PFSK-1 (cell line): Measurements from ENCODE around the gene FOXA2.

Experiments
- POLR2AphosphoS5 ChIP-seq: IDR thresholded peaks from 2 replicates; pipeline ENCODE4 v1.6.1; 2012; ENCODE audit warnings: low read depth, mild to moderate bottlenecking, control low read depth, low read length, moderate library complexity
- TAF1 ChIP-seq: IDR thresholded peaks from 2 replicates; pipeline ENCODE4 v1.6.1; 2012; ENCODE audit warnings: low read length, control low read depth, borderline replicate concordance; ENCODE audit not compliant: insufficient read depth
- TF ChIP-seq, protein P1 (sequence below), 2 experiments: IDR thresholded peaks; 2 replicates each; pipeline versions ENCODE4 v1.6.1 to v1.8.0; 2011 to 2012; ENCODE audit warnings: low read depth in 2 of 2, low read length in 2 of 2, control low read depth in 1 of 2, inconsistent platforms in 1 of 2, mild to moderate bottlenecking in 1 of 2, moderate library complexity in 1 of 2; ENCODE audit not compliant: insufficient read depth in 1 of 2

DNA sequence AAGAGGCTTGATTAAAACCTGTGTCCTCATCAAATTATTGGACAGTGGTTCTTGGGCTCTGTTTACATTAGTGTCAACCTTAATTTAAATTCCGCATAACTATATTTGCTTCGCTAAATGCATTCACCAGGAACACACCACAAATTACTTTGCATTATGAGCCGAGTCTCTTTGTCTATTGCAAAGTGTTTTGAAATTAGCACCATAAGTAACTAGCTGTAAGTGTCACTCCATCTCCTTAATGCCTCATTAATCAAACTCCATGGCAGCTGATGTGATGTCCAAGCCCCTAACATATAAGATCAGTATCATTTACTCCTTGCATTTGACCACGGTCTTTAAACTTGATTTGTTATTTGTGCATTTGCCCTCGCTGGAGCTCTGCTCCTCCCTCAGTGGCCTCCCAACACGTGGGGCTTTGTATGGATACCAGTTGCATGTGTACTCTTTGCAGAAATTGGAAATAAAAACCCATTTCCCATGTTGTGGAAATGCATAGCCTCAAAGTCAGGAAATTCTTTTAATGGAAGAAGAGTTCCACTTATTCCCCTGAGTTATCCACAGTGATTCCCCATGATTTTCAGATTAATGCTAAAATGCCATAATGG lies 24.6 kb downstream of the FOXA2 start:
- no peak for TF ChIP-seq POLR2AphosphoS5
- TF ChIP-seq, protein P1, sequence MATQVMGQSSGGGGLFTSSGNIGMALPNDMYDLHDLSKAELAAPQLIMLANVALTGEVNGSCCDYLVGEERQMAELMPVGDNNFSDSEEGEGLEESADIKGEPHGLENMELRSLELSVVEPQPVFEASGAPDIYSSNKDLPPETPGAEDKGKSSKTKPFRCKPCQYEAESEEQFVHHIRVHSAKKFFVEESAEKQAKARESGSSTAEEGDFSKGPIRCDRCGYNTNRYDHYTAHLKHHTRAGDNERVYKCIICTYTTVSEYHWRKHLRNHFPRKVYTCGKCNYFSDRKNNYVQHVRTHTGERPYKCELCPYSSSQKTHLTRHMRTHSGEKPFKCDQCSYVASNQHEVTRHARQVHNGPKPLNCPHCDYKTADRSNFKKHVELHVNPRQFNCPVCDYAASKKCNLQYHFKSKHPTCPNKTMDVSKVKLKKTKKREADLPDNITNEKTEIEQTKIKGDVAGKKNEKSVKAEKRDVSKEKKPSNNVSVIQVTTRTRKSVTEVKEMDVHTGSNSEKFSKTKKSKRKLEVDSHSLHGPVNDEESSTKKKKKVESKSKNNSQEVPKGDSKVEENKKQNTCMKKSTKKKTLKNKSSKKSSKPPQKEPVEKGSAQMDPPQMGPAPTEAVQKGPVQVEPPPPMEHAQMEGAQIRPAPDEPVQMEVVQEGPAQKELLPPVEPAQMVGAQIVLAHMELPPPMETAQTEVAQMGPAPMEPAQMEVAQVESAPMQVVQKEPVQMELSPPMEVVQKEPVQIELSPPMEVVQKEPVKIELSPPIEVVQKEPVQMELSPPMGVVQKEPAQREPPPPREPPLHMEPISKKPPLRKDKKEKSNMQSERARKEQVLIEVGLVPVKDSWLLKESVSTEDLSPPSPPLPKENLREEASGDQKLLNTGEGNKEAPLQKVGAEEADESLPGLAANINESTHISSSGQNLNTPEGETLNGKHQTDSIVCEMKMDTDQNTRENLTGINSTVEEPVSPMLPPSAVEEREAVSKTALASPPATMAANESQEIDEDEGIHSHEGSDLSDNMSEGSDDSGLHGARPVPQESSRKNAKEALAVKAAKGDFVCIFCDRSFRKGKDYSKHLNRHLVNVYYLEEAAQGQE (IDR thresholded peaks at IDR 0.05; ENCODE audit: insufficient read depth in 1 of 2, low read depth in 2 of 2, low read length in 2 of 2): no peak
- no peak for TF ChIP-seq TAF1
